Neural progenitor cell (in vitro differentiated cells): ENCODE measurements around the gene TMEM240. TPM values are rescaled to one million over a fixed set of nuclear protein-coding genes. Genes with fewer than 3 reads are reported as not detected.
A peak's percentile ranks its signal among the peaks of the same experiment; 100 is the strongest.

ENCODE experiments used
- DNase-seq: peaks from one replicate; pipeline ENCODE4 v3.0.0-alpha.2; 2016; ENCODE audit warnings: low spot score
- H2AFZ ChIP-seq: fragments of 200-600 bp; sonication (generic); replicated peaks from 2 replicates; pipeline ENCODE4 v1.6.1; 2016; ENCODE audit warnings: antibody characterized with exemption
- H3F3A ChIP-seq: fragments of 200-600 bp; sonication (generic); 2 replicates; pipeline ENCODE4 v1.6.1; 2016; ENCODE audit warnings: antibody characterized with exemption, low read depth
- H3K27ac ChIP-seq: fragments of 200-600 bp; sonication (generic); 2 replicates; pipeline ENCODE4 v1.5.1; 2016; ENCODE audit warnings: mild to moderate bottlenecking
- H3K27me3 ChIP-seq: fragments of 200-600 bp; sonication (generic); 2 replicates; pipeline ENCODE4 v1.6.1; 2016; ENCODE audit warnings: mild to moderate bottlenecking, moderate library complexity
- H3K36me3 ChIP-seq: fragments of 200-600 bp; sonication (generic); 2 replicates; pipeline ENCODE4 v1.5.1; 2016
- H3K4me1 ChIP-seq: fragments of 200-600 bp; sonication (generic); 2 replicates; pipeline ENCODE4 v1.6.1; 2016; ENCODE audit warnings: mixed run types
- H3K4me2 ChIP-seq: fragments of 200-600 bp; sonication (generic); 2 replicates; pipeline ENCODE4 v1.6.1; 2016
- H3K4me3 ChIP-seq: fragments of 200-600 bp; sonication (generic); 2 replicates; pipeline ENCODE4 v1.5.1; 2016
- H3K79me2 ChIP-seq: fragments of 200-600 bp; sonication (generic); 2 replicates; pipeline ENCODE4 v1.6.1; 2016; ENCODE audit warnings: low read depth
- H3K9ac ChIP-seq: fragments of 200-600 bp; sonication (generic); 2 replicates; pipeline ENCODE4 v1.6.1; 2016
- H3K9me3 ChIP-seq: fragments of 200-600 bp; sonication (generic); 2 replicates; pipeline ENCODE4 v1.5.1; 2016; ENCODE audit warnings: low read depth
- H4K20me1 ChIP-seq: fragments of 200-600 bp; sonication (generic); 2 replicates; pipeline ENCODE4 v1.6.1; 2016; ENCODE audit warnings: low read depth
- H3K27ac Mint-ChIP-seq: 3 replicates; pipeline ENCODE4 v1.8.0; 2021; ENCODE audit warnings: mixed read lengths
- H3K27me3 Mint-ChIP-seq: 2 replicates; pipeline ENCODE4 v1.8.0; 2022; ENCODE audit warnings: low read depth, mild to moderate bottlenecking, inconsistent platforms, moderate library complexity, mixed read lengths; ENCODE audit not compliant: insufficient read depth
- H3K36me3 Mint-ChIP-seq: 3 replicates; pipeline ENCODE4 v1.8.0; 2021; ENCODE audit warnings: mixed read lengths
- H3K4me1 Mint-ChIP-seq: 3 replicates; pipeline ENCODE4 v1.8.0; 2021; ENCODE audit warnings: mixed read lengths
- H3K4me3 Mint-ChIP-seq: 3 replicates; pipeline ENCODE4 v1.8.0; 2021; ENCODE audit warnings: mild to moderate bottlenecking, moderate library complexity, mixed read lengths
- H3K9me3 Mint-ChIP-seq: 3 replicates; pipeline ENCODE4 v1.8.0; 2020; ENCODE audit warnings: mixed read lengths
- CTCF ChIP-seq: fragments of 200-600 bp; sonication (generic); IDR thresholded peaks from 2 replicates; pipeline ENCODE4 v1.5.1; 2017; ENCODE audit warnings: antibody characterized with exemption, mild to moderate bottlenecking
- EZH2 ChIP-seq: fragments of 200-600 bp; sonication (generic); IDR thresholded peaks from 2 replicates; pipeline ENCODE4 v1.6.1; 2017; ENCODE audit warnings: antibody characterized with exemption, mild to moderate bottlenecking, moderate library complexity
- EZH2phosphoT487 ChIP-seq: fragments of 200-600 bp; sonication (generic); IDR thresholded peaks from 2 replicates; pipeline ENCODE4 v1.6.1; 2017; ENCODE audit warnings: antibody characterized with exemption
- total RNA-seq: library from RNA; depleted of rRNA; stranded (reverse); fragments of >200 nt; gene quantifications from 2 replicates; pipeline ENCODE4 v1.2.3, GENCODE V29; 2015; ENCODE audit warnings: low replicate concordance

Gene TMEM240
- total RNA-seq, 1 donor from 2014 or later: 8.0 TPM

GRCh38 chr1:1547476-1547875, 7.1 kb upstream of the TMEM240 start:
- H3K9me3 Mint-ChIP-seq: no peaks in the 10 kb centered on the region
- H3K4me3 ChIP-seq: no peak overlapping the region
- H3K27me3 ChIP-seq: no peaks in the 10 kb centered on the region
- peak overlapping the region; percentile 25 for H3K27ac Mint-ChIP-seq
- no peaks in the 10 kb centered on the region for H3K9me3 ChIP-seq
- no peak for TF ChIP-seq EZH2phosphoT487
- TF ChIP-seq CTCF: no peak
- no peak for TF ChIP-seq EZH2
- no peak overlapping the region for H3K4me3 Mint-ChIP-seq
- H3K4me1 ChIP-seq: no peaks in the 10 kb centered on the region
- no peak overlapping the region for H3K9ac ChIP-seq
- H3K27ac ChIP-seq: no peak overlapping the region
- no peak overlapping the region for H2AFZ ChIP-seq
- no peaks in the 10 kb centered on the region for H3F3A ChIP-seq
- peaks cover 23% of the 10 kb centered on the region for H3K79me2 ChIP-seq
- peaks cover 2% of the 10 kb centered on the region for H3K36me3 Mint-ChIP-seq
- no peak for DNase-seq
- no peaks in the 10 kb centered on the region for H3K4me1 Mint-ChIP-seq
- H3K4me2 ChIP-seq: no peak overlapping the region
- peaks cover 8% of the 10 kb centered on the region for H3K27me3 Mint-ChIP-seq
- H4K20me1 ChIP-seq: peaks cover 16% of the 10 kb centered on the region
- H3K36me3 ChIP-seq: no peaks in the 10 kb centered on the region

- H3K36me3 ChIP-seq: no peaks in the 10 kb centered on the region
- H3K27ac ChIP-seq: no peak overlapping the region
- no peaks in the 10 kb centered on the region for H3K4me1 ChIP-seq
- peaks cover 19% of the 10 kb centered on the region for H3K79me2 ChIP-seq
- Mint-ChIP-seq H3K9me3 (no peaks in the 10 kb centered on the region), H3K4me3 (no peak overlapping the region), H3K27me3 (peaks cover 9% of the 10 kb centered on the region), H3K27ac (peak overlapping the region; percentile 25), H3K4me1 (peaks cover under 1% of the 10 kb centered on the region), H3K36me3 (peaks cover 2% of the 10 kb centered on the region)
- H4K20me1 ChIP-seq: peaks cover 12% of the 10 kb centered on the region
- TF ChIP-seq EZH2: no peak
- TF ChIP-seq EZH2phosphoT487: no peak
- TF ChIP-seq CTCF: no peak
- no peak overlapping the region for H3K4me3 ChIP-seq
- no peak for DNase-seq
- no peaks in the 10 kb centered on the region for H3K9me3 ChIP-seq
- peaks cover 3% of the 10 kb centered on the region for H3F3A ChIP-seq
- H3K27me3 ChIP-seq: no peaks in the 10 kb centered on the region
- no peak overlapping the region for H3K4me2 ChIP-seq
- no peak overlapping the region for H2AFZ ChIP-seq
- no peak overlapping the region for H3K9ac ChIP-seq
Measured at GRCh38 chr1:1547011-1547410, 6.6 kb upstream of the TMEM240 start.

- H2AFZ ChIP-seq: no peak overlapping the region
- peaks cover 7% of the 10 kb centered on the region for H3K4me1 Mint-ChIP-seq
- no peaks in the 10 kb centered on the region for H3K9me3 Mint-ChIP-seq
- no peak overlapping the region for H3K4me3 ChIP-seq
- peaks cover 11% of the 10 kb centered on the region for H3K79me2 ChIP-seq
- peaks cover 12% of the 10 kb centered on the region for H3F3A ChIP-seq
- peaks cover 5% of the 10 kb centered on the region for H3K27me3 Mint-ChIP-seq
- H4K20me1 ChIP-seq: peaks cover 15% of the 10 kb centered on the region
- H3K4me2 ChIP-seq: no peak overlapping the region
- H3K27me3 ChIP-seq: no peaks in the 10 kb centered on the region
- H3K36me3 Mint-ChIP-seq: peaks cover 8% of the 10 kb centered on the region
- H3K9me3 ChIP-seq: no peaks in the 10 kb centered on the region
- H3K9ac ChIP-seq: no peak overlapping the region
- H3K27ac ChIP-seq: no peak overlapping the region
- TF ChIP-seq EZH2phosphoT487 (no peak), CTCF (no peak), EZH2 (no peak)
- no peak for DNase-seq
- H3K36me3 ChIP-seq: no peaks in the 10 kb centered on the region
- no peak overlapping the region for H3K27ac Mint-ChIP-seq
- H3K4me1 ChIP-seq: no peaks in the 10 kb centered on the region
- H3K4me3 Mint-ChIP-seq: no peak overlapping the region
Measured at GRCh38 chr1:1545946-1546737, 5.7 kb upstream of the TMEM240 start.
